K562 (cell line): ENCODE measurements around the gene BRINP1. TPM values are rescaled to one million over a fixed set of nuclear protein-coding genes. Genes with fewer than 3 reads are reported as not detected.

Source experiments
- ATAC-seq: fragments of 200-7000 bp; cut with Tn5 transposase; 3 replicates; pipeline ENCODE4 v1.9.1; 2020; ENCODE audit warnings: moderate library complexity
- BruUV-seq: library from RNA; stranded (reverse); fragments of 400-500 nt; replicated peaks from 2 replicates; lab custom pipeline; 2021; lab: Mats Ljungman, UMichigan
- CTCF ChIA-PET: fragments of 300-600 bp; formaldehyde crosslinking; extraction: SDS; loops from one replicate; lab custom pipeline; 2021; ENCODE audit warnings: low intra/inter-chr PET ratio; lab: Yijun Ruan, JAX
- POLR2A ChIA-PET: fragments of 300-600, 350-650 bp; sonication (Branson Sonifier 250); formaldehyde crosslinking; extraction: SDS; loops from one replicate; lab custom pipeline; 2021; ENCODE audit warnings: antibody characterized with exemption, inconsistent platforms; lab: Yijun Ruan, JAX
- DNase-seq, 4 experiments: peaks; one replicate each; pipeline versions ENCODE4 v3.0.0 to v3.0.0-alpha.2; 2011 to 2018; ENCODE audit warnings: low spot score in 3 of 4, mixed read lengths in 3 of 4; ENCODE audit errors: extremely low read depth in 1 of 4
- FAIRE-seq: peaks from 2 replicates; lab custom pipeline; 2011; peaks lifted over from hg19 to GRCh38; lab: Jason Lieb, UNC
- H2AFZ ChIP-seq: 2 replicates; pipeline ENCODE4 v1.6.0; 2011; ENCODE audit warnings: low read depth, low read length, control low read depth, inconsistent platforms
- H3K27ac ChIP-seq: fragments of 200-600 bp; 3 replicates; pipeline ENCODE4 v1.8.0; 2011; ENCODE audit warnings: low read depth, mild to moderate bottlenecking, control low read depth, inconsistent platforms, low read length, moderate library complexity, mixed read lengths; ENCODE audit errors: extremely low read depth
- H3K27me3 ChIP-seq, 2 experiments: fragments of 300-600 bp in 1 of 2; 2 replicates in 1 of 2; 3 replicates in 1 of 2; pipeline versions ENCODE4 v1.6.0 to v1.8.0; 2011; ENCODE audit warnings: inconsistent platforms in 2 of 2, low read length in 2 of 2, mild to moderate bottlenecking in 1 of 2, mixed read lengths in 1 of 2, moderate library complexity in 1 of 2; ENCODE audit not compliant: control insufficient read depth in 2 of 2, insufficient read depth in 2 of 2
- H3K36me3 ChIP-seq: fragments of 300-600 bp; 3 replicates; pipeline ENCODE4 v1.8.0; 2011; ENCODE audit warnings: mild to moderate bottlenecking, low read length, inconsistent platforms; ENCODE audit not compliant: control insufficient read depth, insufficient read depth
- H3K4me1 ChIP-seq, 2 experiments: fragments of 200-600 bp in 1 of 2; replicated peaks in 1 of 2; 2 replicates in 1 of 2; 3 replicates in 1 of 2; pipeline versions ENCODE4 v1.5.1 to v1.8.0; 2011; ENCODE audit warnings: inconsistent platforms in 2 of 2, low read length in 2 of 2, mild to moderate bottlenecking in 1 of 2, mixed read lengths in 1 of 2, moderate library complexity in 1 of 2; ENCODE audit not compliant: control insufficient read depth in 2 of 2, insufficient read depth in 2 of 2
- H3K4me2 ChIP-seq: 2 replicates; pipeline ENCODE4 v1.6.1; 2011; ENCODE audit warnings: low read length, control low read depth, inconsistent platforms, mixed read lengths; ENCODE audit not compliant: insufficient read depth
- H3K4me3 ChIP-seq: fragments of 200-600 bp; sonication (generic), shearing (Covaris generic); 2 replicates; pipeline ENCODE4 v1.5.1; 2016; ENCODE audit warnings: control low read depth, inconsistent platforms
- H3K79me2 ChIP-seq: fragments of 200-600 bp; 3 replicates; pipeline ENCODE4 v1.8.0; 2011; ENCODE audit warnings: low read length, inconsistent platforms; ENCODE audit not compliant: control insufficient read depth, insufficient read depth
- H3K9ac ChIP-seq, 2 experiments: 2 replicates each; pipeline versions ENCODE4 v1.6.0 to v1.6.1; 2011; ENCODE audit warnings: low read depth in 2 of 2, low read length in 2 of 2, control low read depth in 1 of 2, inconsistent platforms in 1 of 2, mild to moderate bottlenecking in 1 of 2, mixed read lengths in 1 of 2; ENCODE audit not compliant: insufficient read depth in 1 of 2
- H3K9me1 ChIP-seq: one replicate; pipeline ENCODE4 v1.6.0; 2011; ENCODE audit warnings: inconsistent platforms, mild to moderate bottlenecking, low read length, moderate library complexity; ENCODE audit not compliant: control insufficient read depth, insufficient read depth
- H3K9me3 ChIP-seq: replicated peaks from 2 replicates; pipeline ENCODE4 v1.5.1; 2011; ENCODE audit warnings: low read depth, low read length, inconsistent platforms; ENCODE audit not compliant: control insufficient read depth, insufficient read depth
- H4K20me1 ChIP-seq: replicated peaks from 2 replicates; pipeline ENCODE4 v1.6.1; 2011; ENCODE audit warnings: low read length, inconsistent platforms, mixed read lengths; ENCODE audit not compliant: control insufficient read depth, insufficient read depth
- ARHGAP35 ChIP-seq: fragments of 450-650 bp; IDR thresholded peaks from 2 replicates; pipeline ENCODE4 v1.6.1; 2018; ENCODE audit not compliant: partially characterized antibody
- CSDE1 ChIP-seq, 2 experiments: fragments of 450-650 bp; IDR thresholded peaks; 2 replicates each; pipeline ENCODE4 v1.6.1; 2016; ENCODE audit warnings: mild to moderate bottlenecking in 1 of 2
- DMBX1 ChIP-seq: fragments of 250-450 bp; sonication (Bioruptor Pico); IDR thresholded peaks from 2 replicates; pipeline ENCODE4 v1.8.0; 2022; ENCODE audit warnings: inconsistent platforms, mild to moderate bottlenecking, moderate library complexity, borderline replicate concordance
- IFI16 ChIP-seq: fragments of 250-450 bp; sonication (Bioruptor Pico); IDR thresholded peaks from 2 replicates; pipeline ENCODE4 v2.1.2; 2022; ENCODE audit warnings: mild to moderate bottlenecking, inconsistent platforms
- PPARD ChIP-seq: fragments of 250-450 bp; sonication (Bioruptor Pico); IDR thresholded peaks from 2 replicates; pipeline ENCODE4 v1.8.0; 2022; ENCODE audit warnings: inconsistent platforms, mild to moderate bottlenecking, moderate library complexity
- RCOR1 ChIP-seq, 2 experiments: IDR thresholded peaks; 2 replicates each; pipeline ENCODE4 v1.6.1; 2012; ENCODE audit warnings: low read depth in 2 of 2, low read length in 2 of 2, borderline replicate concordance in 1 of 2, improper control_type of control experiment in 1 of 2
- SMC3 ChIP-seq: conservative IDR thresholded peaks from 2 replicates; pipeline ENCODE4 v1.6.1; 2011; ENCODE audit warnings: low read depth, low read length, improper control_type of control experiment; ENCODE audit not compliant: insufficient read depth
- ZBTB17 ChIP-seq: fragments of 450-650 bp; formaldehyde crosslinking; IDR thresholded peaks from 2 replicates; pipeline ENCODE4 v1.4.0; 2020; ENCODE audit warnings: mild to moderate bottlenecking
- ZFPM2 ChIP-seq: fragments of 250-450 bp; sonication (Bioruptor Pico); IDR thresholded peaks from 2 replicates; pipeline ENCODE4 v1.5.1; 2022; ENCODE audit warnings: mild to moderate bottlenecking
- ZNF57 ChIP-seq: fragments of 450-650 bp; formaldehyde crosslinking; IDR thresholded peaks from 2 replicates; pipeline ENCODE4 v1.4.0; 2020; ENCODE audit warnings: mild to moderate bottlenecking, moderate library complexity
- ZNF644 ChIP-seq: fragments of 200-800 bp; sonication (Bioruptor generic); IDR thresholded peaks from 2 replicates; pipeline ENCODE4 v1.6.1; 2016; ENCODE audit warnings: low read depth, missing genetic modification characterization, missing compliant biosample characterization
- WGBS: fragments of 100-300 bp; shearing (Covaris generic); methylation state at CpG from one replicate; pipeline ENCODE4 v1.1.6; 2016; ENCODE audit warnings: low coverage, mixed read lengths; ENCODE audit not compliant: insufficient coverage; ENCODE audit errors: missing lambda C conversion rate; 5-methylcytosine and 5-hydroxymethylcytosine counted together
- in situ Hi-C: fragments of 300-500 bp; cut with MboI; formaldehyde crosslinking; loops from 4 replicates; pipeline ENCODE4 v1.15.0; 2018; ENCODE audit warnings: inconsistent platforms, mixed read lengths
- intact Hi-C: fragments of 100-400 bp; cut with micrococcal nuclease; formaldehyde crosslinking; loops from 2 replicates; pipeline ENCODE4 v1.14.2; 2022
- polyA plus RNA-seq, 8 experiments: library from polyadenylated mRNA; depleted of rRNA in 4 of 8; stranded (reverse) in 5 of 8; unstranded in 3 of 8; fragments of >200 nt; fragmentation: Nextera tagmentation in 2 of 8; fragmentation: Illumina TruSeq in 1 of 8; extraction: Ambion mirVana in 2 of 8; extraction: Trizol in 1 of 8; gene quantifications; 2 replicates each; pipeline versions ENCODE4 v1.2.1 to v1.2.3, GENCODE V29; 2011 to 2014; ENCODE audit warnings: inconsistent platforms in 1 of 8, missing spikeins in 1 of 8
- total RNA-seq, 7 experiments: library from RNA; depleted of rRNA in 6 of 7; stranded (reverse); fragments of >200 nt in 6 of 7; fragmentation: Illumina TruSeq in 2 of 7; extraction: Trizol in 2 of 7; gene quantifications; 2 replicates each; pipeline versions ENCODE4 v1.2.1 to v1.2.3, GENCODE V29; 2011 to 2021; ENCODE audit warnings: low replicate concordance in 1 of 7
- TF ChIP-seq, protein P1 (sequence below): fragments of 450-650 bp; formaldehyde crosslinking; IDR thresholded peaks from 2 replicates; pipeline ENCODE4 v1.4.0; 2022; ENCODE audit warnings: missing genetic modification characterization
- TF ChIP-seq, protein P2 (sequence below), 2 experiments: fragments of 150-350 bp in 1 of 2; IDR thresholded peaks; 2 replicates each; pipeline ENCODE4 v1.6.1; 2012 to 2016; ENCODE audit warnings: low read depth in 2 of 2, low read length in 2 of 2, mild to moderate bottlenecking in 1 of 2, moderate library complexity in 1 of 2

The BRINP1 gene
- total and polyA plus RNA-seq, 9 of the 15 experiments (the other 6 are each of a cell fraction or from before 2014, with no cell fraction given) = not detected

DNA sequence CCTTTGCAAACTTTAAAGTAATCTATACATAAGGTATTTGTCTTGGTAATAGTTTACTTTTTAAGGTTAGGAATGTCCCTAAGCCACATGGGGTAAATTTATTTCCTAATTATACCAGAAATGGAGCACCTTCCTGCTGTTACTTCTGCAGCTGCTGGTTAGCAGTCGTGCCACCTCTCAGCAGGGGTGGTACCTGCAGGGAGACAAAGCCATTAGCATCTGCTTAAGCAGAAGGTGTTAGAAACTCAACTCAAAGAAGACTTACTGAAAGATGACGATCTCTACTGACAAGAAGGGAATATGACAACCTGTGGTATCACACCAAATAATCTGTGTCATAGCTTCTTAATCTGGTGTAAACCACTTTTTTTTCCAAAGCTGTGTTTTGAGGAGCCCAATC lies 173.7 kb downstream of the BRINP1 start:
- in situ Hi-C loops = no loop called here
- no peaks in the 10 kb centered on the region for H4K20me1 ChIP-seq
- TF ChIP-seq ZNF57 (no peak), DMBX1 (CRISPR knock-in tag) (no peak), ZFPM2 (CRISPR knock-in tag) (no peak)
- H3K4me1 ChIP-seq = no peaks in the 10 kb centered on the region
- 0% methylated on average over 2 of the region's 2 CpGs for WGBS
- BruUV-seq = no TSS peak
- no peak overlapping the region for H2AFZ ChIP-seq
- ATAC-seq (no peak), DNase-seq (no peak), FAIRE-seq (no peak)
- ChIA-PET POLR2A (no interaction called here), CTCF (no interaction called here)
- intact Hi-C loops = no loop called here
- H3K4me3 ChIP-seq = no peak overlapping the region
- H3K79me2 ChIP-seq = no peaks in the 10 kb centered on the region
- H3K4me2 ChIP-seq = no peak overlapping the region
- H3K9ac ChIP-seq = no peak overlapping the region
- H3K9me3 ChIP-seq = no peaks in the 10 kb centered on the region
- no peaks in the 10 kb centered on the region for H3K27me3 ChIP-seq
- H3K27ac ChIP-seq = no peak overlapping the region
- no peaks in the 10 kb centered on the region for H3K36me3 ChIP-seq
- H3K9me1 ChIP-seq = no peaks in the 10 kb centered on the region

DNA sequence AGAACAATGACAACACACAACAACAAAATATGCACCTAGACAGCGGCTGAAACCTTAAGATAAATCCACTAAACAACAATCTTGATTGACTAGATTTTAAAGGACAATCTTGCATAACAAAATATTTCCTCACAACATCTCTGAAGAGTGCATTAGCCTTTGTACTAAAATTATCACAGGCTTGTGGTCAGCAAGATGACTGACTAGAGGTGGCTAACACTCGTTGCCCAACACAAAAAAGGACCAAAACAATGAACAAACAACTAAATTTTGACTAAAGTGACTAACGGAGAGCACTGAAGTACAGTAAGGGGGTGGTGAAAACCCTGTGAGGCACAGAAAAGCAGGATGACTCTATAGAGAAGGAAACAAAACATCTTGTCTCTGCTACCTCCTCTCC lies 183.9 kb downstream of the BRINP1 start:
- ATAC-seq = no peak
- BruUV-seq = no TSS peak
- H3K79me2 ChIP-seq = no peaks in the 10 kb centered on the region
- H3K9me3 ChIP-seq = no peaks in the 10 kb centered on the region
- no peaks in the 10 kb centered on the region for H3K27me3 ChIP-seq
- H3K4me2 ChIP-seq = no peak overlapping the region
- no peak overlapping the region for H3K9ac ChIP-seq
- intact Hi-C loops = no loop called here
- H3K4me3 ChIP-seq = no peak overlapping the region
- in situ Hi-C loops = no loop called here
- no peaks in the 10 kb centered on the region for H3K4me1 ChIP-seq
- no peak for DNase-seq
- no peak overlapping the region for H2AFZ ChIP-seq
- no peaks in the 10 kb centered on the region for H3K36me3 ChIP-seq
- H4K20me1 ChIP-seq = no peaks in the 10 kb centered on the region
- no peak overlapping the region for H3K27ac ChIP-seq
- 0% methylated on average over 3 of the region's 3 CpGs for WGBS
- H3K9me1 ChIP-seq = no peaks in the 10 kb centered on the region
- ChIA-PET POLR2A (no interaction called here), CTCF (no interaction called here)
- FAIRE-seq = no peak
- TF ChIP-seq, protein P1, sequence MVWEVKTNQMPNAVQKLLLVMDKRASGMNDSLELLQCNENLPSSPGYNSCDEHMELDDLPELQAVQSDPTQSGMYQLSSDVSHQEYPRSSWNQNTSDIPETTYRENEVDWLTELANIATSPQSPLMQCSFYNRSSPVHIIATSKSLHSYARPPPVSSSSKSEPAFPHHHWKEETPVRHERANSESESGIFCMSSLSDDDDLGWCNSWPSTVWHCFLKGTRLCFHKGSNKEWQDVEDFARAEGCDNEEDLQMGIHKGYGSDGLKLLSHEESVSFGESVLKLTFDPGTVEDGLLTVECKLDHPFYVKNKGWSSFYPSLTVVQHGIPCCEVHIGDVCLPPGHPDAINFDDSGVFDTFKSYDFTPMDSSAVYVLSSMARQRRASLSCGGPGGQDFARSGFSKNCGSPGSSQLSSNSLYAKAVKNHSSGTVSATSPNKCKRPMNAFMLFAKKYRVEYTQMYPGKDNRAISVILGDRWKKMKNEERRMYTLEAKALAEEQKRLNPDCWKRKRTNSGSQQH (CRISPR knock-in tag) = no peak
- TF ChIP-seq CSDE1 (IDR thresholded peaks at IDR 0.05) (no peak), ZBTB17 (CRISPR knock-in tag) (no peak), ARHGAP35 (no peak), RCOR1 (IDR thresholded peaks at IDR 0.05; ENCODE audit: borderline replicate concordance in 1 of 2, low read depth in 2 of 2, low read length in 2 of 2) (no peak), PPARD (CRISPR knock-in tag) (no peak), ZNF644 (no peak), IFI16 (CRISPR knock-in tag) (no peak), SMC3 (no peak)
- TF ChIP-seq, protein P2, sequence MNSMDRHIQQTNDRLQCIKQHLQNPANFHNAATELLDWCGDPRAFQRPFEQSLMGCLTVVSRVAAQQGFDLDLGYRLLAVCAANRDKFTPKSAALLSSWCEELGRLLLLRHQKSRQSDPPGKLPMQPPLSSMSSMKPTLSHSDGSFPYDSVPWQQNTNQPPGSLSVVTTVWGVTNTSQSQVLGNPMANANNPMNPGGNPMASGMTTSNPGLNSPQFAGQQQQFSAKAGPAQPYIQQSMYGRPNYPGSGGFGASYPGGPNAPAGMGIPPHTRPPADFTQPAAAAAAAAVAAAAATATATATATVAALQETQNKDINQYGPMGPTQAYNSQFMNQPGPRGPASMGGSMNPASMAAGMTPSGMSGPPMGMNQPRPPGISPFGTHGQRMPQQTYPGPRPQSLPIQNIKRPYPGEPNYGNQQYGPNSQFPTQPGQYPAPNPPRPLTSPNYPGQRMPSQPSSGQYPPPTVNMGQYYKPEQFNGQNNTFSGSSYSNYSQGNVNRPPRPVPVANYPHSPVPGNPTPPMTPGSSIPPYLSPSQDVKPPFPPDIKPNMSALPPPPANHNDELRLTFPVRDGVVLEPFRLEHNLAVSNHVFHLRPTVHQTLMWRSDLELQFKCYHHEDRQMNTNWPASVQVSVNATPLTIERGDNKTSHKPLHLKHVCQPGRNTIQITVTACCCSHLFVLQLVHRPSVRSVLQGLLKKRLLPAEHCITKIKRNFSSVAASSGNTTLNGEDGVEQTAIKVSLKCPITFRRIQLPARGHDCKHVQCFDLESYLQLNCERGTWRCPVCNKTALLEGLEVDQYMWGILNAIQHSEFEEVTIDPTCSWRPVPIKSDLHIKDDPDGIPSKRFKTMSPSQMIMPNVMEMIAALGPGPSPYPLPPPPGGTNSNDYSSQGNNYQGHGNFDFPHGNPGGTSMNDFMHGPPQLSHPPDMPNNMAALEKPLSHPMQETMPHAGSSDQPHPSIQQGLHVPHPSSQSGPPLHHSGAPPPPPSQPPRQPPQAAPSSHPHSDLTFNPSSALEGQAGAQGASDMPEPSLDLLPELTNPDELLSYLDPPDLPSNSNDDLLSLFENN (IDR thresholded peaks at IDR 0.05; ENCODE audit: low read depth in 2 of 2, low read length in 2 of 2) = no peak
